HG03442 (cell line): ENCODE data around the gene PPAT.

Experiments
- ATAC-seq: cut with Tn5 transposase; IDR thresholded peaks from one replicate; pipeline ENCODE4 v1.9.1; 2021; ENCODE audit warnings: mild to moderate bottlenecking, moderate library complexity; ENCODE audit not compliant: unreplicated experiment

The PPAT gene

DNA sequence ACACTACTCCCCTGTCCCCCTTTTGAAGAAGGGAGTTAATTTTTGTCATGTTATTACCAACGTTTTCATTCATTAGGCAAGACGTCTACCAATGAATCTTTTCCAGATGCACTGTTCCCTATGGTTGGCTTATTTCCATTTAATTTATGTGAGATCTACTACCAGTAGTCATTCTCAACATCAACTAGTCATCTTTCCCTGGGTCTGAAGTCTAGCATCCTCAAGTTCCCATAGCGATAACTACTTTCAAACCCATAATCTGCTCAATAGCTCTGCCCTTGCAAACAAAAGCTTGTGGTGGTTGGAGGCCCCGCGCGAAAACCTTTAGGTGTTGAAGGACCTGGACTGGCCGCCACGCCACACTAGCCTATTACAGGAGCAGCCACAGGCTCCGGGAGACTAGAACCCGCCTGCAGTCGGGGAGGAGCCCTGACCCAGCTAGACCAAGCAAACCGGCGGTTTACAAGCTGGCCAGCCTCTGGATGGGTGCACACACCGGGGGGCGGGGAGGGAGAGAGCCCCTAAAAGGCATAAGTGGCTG is 746 bp downstream of the PPAT start:
- ATAC-seq = peak; percentile 15

GRCh38 chr4:56433280-56433679 is 2.1 kb downstream of the PPAT start:
- ATAC-seq = no peak

GRCh38 chr4:56430203-56430602 is 5.2 kb downstream of the PPAT start:
- no peak for ATAC-seq

GRCh38 chr4:56427179-56427578 is 8.2 kb downstream of the PPAT start:
- ATAC-seq = no peak

GRCh38 chr4:56426273-56426672 is 9.1 kb downstream of the PPAT start:
- ATAC-seq = peak; percentile 80

DNA sequence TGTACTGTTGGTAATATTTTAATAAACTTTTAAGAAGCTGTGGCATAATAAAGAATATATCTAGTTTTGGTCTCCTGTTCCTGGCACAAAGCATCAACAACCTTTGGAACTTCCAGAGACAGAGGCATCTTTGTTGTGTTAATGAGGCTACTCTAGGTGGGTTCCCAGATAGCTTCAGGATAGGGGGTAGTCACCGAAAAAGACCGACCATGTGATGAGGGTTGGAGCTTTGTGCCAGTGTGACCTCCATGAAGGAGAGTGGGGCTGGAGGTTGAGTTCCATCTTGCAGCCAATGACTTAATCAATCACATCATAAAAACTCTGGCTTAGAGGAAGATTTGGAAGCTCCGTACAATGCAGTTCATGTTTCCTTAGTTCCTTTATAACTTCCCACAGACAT is 9.9 kb downstream of the PPAT start:
- no peak for ATAC-seq

GRCh38 chr4:56424697-56425514 is 10.5 kb downstream of the PPAT start:
- ATAC-seq = no peak

DNA sequence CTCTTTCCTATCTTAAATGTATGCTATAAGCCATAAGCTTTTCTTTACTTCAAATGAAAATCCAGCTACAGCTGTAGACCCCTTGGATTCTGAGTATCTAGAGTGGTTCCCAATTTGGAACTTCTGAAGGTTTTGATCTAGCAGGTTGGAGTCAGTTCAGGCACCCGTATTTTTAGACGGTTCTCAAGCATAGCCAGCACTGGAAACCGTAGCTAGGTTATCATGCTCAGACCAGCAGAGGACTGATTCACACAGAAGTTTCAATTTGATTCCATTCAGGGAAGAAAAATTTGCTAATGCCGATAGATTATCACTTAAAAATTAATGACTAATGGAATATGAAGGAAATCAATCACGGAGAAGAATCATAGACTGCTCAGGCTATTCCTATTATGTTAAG is 11.2 kb downstream of the PPAT start:
- ATAC-seq = no peak

- no peak for ATAC-seq
Observed at GRCh38 chr4:56417396-56417795, 18.0 kb downstream of the PPAT start.

GRCh38 chr4:56416349-56416748 is 19.1 kb downstream of the PPAT start:
- no peak for ATAC-seq

- no peak for ATAC-seq
Observed at GRCh38 chr4:56414135-56414670, 21.2 kb downstream of the PPAT start.

DNA sequence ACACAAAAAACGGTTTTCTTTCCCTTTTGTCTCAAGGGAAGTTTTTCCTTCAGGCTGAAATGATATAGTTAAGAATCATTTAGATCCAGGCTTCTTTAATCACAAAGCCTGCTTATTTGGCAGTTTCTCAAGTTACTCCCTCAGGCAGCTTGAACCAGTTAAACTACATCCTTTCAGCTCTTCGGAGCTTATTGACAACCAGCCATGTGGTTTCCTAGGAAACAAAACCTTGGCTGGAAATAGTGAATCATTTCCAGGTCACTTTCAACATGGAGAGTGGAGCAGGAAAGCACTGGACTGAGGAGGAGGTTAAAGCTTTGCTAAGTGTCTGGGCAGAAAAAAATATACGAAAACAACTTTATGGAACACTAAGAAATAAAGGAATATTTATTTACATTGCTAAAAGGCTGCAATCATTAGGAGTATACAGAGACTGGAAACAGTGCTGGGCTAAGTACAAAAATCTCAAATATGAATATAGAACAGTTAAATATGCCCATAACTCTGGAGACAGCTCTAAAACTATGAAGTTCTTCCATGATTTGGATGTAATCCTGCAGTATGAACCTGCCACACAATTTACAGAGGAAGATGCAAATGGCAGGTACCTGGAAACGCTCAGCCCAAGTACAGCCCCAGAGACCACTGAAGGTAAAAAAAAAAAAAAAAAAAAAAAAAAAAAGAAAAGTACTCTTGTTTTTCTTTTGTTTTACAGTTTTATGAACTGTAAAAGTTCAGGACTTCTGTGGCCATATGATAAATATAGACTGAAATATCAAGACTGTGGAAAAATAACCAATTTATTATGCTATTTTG is 25.0 kb downstream of the PPAT start:
- no peak for ATAC-seq

DNA sequence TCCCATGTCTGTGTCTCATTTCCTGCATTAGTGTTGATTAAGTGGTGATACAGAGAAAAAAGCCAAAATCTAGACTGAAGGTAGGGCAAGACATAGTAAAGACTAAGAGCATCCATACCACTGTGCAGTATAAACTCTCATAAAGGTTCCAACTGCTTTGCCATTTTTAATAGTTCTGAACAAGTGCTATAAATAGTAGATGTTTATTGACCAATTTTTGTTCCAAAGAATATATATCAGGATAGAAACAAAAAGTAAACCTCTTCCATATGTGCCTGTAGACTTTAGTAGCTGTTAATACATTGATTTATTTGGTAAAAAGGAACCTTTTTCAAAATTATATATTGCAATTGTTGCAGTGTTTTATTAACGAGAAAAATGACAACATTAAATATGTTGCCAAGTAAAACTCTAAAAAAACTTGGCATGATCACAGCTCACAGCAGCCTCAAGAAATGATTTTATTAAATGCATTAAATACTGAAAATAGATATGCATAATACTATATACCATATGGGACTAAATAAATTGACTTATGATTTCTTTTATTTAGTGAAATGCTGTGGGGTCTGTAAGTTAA is 25.8 kb downstream of the PPAT start:
- no peak for ATAC-seq

DNA sequence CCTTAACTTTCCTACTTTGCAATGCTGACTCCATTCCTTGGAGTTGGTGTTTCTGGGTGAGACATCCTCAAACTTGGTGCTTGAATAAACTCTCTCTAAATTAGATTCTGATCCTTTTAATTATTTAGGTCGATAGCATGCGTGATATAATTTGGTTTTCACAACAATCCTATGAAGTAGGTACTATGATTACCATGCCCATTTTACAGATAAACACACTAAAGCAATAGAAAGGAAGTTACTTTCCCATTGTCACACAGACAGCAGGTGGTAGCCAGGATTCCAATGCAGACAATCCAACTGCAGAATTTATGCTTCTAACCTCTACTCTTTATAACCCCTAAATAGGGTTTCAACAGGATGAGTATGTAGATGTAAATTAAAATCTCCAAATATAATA is 26.4 kb downstream of the PPAT start:
- ATAC-seq = no peak

GRCh38 chr4:56406151-56406550 is 29.3 kb downstream of the PPAT start:
- no peak for ATAC-seq

DNA sequence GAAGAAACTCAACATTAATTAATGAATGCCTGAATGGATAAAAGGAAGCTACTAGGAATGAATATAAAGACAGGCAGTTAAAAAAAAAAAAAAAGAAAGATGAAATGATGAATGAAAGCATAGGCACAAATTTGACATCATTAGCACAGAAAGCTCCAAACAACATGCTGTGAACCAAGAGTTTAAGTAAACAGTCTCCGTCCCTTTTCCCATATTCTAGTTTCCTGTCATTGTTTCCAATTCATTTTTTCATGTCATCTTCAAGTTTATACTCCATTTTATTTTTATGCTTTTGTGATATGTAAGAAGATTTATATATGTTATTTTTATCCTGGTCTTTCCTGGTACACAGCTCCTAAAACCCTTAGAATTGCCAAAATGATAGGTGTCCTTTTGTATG is 30.4 kb downstream of the PPAT start:
- no peak for ATAC-seq

DNA sequence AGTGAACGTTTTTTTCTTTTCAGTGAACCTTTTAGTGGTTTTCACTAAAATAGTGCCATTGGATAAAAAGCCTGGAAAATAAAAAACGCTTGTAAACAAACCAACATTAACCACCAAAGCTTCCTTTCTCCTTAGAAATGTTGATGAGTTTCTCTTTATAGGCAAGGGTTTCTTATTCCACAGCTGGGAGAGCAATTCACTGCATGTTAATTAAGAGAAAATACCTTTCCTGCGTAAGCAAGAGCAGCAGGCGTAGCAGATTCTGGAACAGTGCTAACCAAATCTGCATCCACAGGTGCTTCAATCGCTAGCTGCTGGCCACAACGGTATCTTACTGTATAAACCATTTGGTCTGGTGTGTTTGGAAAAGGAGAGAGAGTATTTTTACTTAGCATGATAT is 34.9 kb downstream of the PPAT start:
- ATAC-seq = no peak

- no peak for ATAC-seq
Observed at GRCh38 chr4:56391270-56391669, 44.1 kb downstream of the PPAT start.

DNA sequence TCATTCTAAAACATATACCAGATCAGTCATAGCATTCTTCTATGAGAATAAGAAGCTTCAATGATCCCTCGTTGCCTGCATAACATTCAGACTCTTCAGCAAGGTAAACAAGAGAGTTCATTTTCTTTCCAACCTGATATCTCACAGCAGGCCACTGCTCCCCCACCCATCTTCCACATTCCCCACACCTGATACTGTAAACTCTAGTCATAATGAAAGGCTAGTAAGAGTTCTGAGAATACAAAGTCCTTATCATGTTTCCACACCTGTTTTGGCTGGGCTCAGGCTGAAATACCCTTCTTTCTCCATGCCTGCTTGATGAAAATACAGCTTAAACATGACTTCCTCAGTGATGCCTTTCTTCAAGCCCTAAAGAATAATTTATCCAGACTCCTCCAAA is 45.9 kb downstream of the PPAT start:
- ATAC-seq = no peak

DNA sequence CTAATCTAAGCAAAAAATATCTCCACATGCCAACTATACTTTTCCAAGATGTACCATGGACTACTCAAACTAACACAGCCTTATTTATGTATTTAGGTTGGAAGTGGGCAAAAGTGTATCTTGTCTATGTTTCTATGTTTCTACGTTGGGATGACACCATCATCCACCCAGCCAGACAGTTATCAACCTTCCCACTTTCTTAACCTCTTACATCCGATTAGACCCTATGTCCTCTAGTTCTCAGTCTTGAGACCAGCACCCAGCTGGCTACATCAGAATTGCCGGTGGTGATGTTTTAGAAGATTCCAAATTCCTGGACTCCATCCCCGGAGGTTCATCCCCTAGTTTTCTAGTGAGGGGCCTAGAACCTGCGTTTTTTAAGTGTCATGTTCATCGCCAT is 47.1 kb downstream of the PPAT start:
- no peak for ATAC-seq
